GM21390 (cell line): Measurements from ENCODE around the gene KLHL2.
"Not testable (repeated sequence)": the region's sequence is repeated elsewhere in the genome, so short reads cannot be mapped to it uniquely, and the experiment has no call there.

Source experiments
- ATAC-seq: cut with Tn5 transposase; IDR thresholded peaks from one replicate; pipeline ENCODE4 v1.9.1; 2021; ENCODE audit not compliant: unreplicated experiment

Gene KLHL2, protein sequence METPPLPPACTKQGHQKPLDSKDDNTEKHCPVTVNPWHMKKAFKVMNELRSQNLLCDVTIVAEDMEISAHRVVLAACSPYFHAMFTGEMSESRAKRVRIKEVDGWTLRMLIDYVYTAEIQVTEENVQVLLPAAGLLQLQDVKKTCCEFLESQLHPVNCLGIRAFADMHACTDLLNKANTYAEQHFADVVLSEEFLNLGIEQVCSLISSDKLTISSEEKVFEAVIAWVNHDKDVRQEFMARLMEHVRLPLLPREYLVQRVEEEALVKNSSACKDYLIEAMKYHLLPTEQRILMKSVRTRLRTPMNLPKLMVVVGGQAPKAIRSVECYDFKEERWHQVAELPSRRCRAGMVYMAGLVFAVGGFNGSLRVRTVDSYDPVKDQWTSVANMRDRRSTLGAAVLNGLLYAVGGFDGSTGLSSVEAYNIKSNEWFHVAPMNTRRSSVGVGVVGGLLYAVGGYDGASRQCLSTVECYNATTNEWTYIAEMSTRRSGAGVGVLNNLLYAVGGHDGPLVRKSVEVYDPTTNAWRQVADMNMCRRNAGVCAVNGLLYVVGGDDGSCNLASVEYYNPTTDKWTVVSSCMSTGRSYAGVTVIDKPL

DNA sequence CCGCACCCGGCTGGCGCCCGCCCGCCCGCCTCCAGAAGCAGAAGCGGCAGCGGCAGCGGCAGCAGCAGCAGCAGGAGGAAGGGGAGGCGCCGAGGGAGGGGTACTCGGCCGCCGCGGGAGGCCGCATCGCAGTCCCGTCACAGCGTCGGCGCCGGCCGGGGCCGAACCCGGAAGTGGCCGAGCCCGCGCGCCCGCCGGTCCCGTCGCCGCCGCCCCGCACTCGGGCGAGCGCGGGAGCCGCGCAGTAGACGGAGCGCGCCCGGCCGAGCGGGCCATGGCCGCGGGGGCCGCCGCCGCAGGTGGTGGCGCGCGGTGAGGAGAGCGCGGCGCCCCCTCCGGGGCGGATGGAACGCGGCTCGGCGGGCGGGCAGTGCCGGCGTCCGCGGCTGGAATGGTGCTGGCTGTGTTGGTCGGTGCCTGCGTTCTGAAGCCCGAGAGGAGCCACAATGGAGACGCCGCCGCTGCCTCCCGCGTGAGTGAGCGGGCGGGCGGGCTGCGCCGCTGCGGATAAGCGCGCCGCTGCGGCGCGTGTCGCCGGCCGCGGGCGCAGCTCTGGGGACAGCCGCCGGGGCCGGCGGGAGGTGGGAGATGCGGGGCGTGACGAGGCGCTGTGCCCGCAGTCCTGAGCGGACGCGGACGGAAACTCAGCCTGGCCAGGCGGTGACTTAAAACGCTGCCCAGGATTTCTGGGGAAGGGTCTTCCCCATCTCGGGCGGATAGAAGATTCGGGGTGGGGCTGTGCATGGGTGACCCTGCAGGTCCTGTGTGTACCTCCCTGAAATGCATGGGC lies at the start of gene KLHL2:
KLHL2 (plus strand) TSS at position 131 of the 790 bp plus-strand sequence; CDS start at position 447, 316 bp downstream.
- ATAC-seq: peak; percentile 89

- no peak for ATAC-seq
These were observed 48.6 kb upstream of the KLHL2 start for GRCh38 chr4:165158762-165159161.

DNA sequence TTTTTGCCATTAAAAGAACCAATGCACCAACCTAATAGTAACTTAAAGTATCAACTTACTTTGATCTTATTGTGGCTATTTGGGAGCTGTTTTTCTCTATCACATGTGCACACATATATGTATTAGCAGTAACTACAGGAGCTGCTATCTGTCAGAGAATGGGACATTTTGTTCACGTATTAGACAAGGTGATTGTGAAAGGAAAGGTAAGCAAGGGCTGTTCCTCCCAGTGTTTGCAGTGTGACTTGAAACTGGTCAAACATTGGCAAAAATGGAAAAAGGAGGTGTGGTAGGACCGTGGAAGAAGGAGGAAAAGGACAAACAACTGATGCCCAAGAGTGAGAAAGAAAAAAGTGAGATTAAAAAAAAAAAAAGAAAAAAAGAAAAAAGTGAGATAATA lies 43.1 kb upstream of the KLHL2 start:
- no peak for ATAC-seq

DNA sequence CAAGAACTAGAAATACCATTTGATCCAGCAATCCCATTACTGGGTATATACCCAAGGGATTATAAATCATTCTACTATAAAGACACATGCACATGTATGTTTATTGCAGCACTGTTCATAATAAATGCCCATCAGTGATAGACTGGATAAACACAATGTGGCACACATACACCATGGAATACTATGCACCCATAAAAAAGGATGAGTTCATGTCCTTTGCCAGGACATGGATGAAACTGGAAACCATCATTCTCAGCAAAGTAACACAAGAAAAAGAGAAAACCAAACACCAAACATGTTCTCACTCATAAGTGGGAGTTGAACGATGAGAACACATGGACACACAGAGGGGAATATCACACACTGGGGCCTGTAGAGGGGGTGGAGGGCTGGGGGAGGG lies 40.5 kb upstream of the KLHL2 start:
- not testable (repeated sequence) for ATAC-seq

DNA sequence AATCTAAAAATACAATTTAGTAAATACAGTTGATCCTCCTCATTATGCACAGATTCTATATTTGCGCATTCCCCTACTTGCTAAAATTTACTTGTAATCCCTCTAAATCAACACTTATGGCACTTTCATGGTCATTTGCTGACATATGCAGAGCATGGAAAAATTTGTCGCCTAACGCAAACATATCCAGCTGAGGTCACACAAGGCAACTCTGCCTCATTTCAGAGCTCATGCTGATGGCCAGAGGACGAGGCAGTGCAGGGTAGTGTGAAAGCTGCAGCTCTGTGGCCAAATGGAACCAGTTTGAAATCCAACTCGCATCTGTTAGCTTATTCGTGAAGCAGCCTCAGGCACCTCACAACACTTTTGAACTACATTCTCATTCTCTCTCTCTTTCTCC lies 39.7 kb upstream of the KLHL2 start:
- ATAC-seq: no peak

DNA sequence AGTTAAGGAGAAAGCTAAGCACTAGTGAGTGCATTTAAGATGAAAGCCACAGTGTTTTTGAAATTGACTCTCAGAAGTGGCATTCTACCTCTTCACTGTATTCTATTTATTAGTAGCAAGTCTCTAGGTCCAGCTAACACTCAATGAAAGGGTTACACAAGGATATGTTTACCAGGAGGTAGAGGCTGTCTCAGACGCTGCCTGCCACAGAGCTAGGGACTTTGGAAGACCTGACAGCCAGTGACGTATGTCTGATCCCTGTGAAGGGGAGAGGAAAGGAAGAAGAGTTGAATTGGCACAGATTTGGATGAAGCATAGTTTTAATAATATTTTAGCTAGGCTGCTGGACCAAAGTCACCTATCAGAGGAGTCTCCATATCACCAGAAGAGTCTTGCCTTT lies 36.5 kb upstream of the KLHL2 start:
- ATAC-seq: no peak

DNA sequence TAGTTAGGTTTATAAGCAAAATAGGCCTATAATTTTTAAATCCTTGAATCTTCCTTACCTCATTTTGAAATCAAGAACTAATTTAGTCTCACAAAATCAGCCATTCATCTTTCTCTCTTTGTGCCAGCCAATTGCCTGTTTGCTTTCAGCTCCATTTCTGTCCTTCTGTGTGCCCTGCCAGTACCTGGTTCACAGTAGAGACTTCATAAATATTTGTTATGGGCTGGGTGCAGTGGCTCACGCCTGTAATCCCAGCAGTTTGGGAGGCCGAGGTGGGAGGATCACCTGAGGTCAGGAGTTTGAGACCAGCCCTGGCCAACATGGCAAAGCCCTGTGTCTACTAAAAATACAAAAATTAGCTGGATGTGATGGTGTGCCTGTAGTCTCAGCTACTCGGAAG lies 31.9 kb upstream of the KLHL2 start:
- ATAC-seq: not testable (repeated sequence)

- ATAC-seq: no peak
These were observed 31.5 kb upstream of the KLHL2 start for GRCh38 chr4:165175879-165176278.

DNA sequence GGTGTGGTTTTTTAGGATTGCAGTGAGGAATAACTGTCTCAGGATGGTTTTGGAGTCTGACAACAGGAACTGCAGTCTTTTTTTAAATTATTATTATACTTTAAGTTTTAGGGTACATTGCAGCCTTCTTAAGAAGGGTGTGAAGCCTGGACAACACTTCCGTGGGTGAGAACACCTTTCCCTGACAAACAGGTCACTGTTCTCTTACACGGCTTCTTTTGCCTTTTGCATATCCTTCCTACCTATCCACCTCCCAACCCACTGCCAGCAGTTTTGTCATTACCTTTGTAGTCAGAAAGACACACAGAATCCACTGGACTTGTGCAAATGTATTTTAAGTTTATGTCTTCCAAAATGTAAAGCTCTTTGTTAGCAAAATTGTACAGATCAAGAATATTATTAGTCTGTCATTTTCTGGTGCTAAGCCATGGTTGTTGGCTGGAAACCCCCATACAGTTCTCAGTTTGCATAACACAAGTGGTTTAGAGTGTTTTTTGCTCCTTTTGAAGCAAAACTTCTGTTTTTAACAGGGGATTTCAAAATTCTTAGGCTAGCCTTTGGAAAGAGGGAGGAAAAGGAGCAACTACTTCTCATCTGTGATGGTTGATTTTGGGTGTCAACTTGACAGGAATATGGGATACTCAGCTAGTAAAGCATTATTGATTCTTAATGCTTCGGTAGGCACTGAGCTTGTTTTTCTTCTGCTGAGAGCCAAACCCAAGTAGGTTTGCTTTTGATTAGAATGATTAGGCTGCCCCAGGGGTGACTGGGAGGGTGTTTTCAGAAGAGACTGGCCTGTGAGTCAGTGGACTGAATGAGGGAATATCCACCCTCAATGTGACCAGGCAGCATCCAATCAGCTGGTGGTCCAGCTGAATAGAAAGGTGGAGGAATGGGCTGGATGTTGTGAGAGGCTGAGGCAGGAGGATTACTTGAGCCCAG lies 29.4 kb upstream of the KLHL2 start:
- peak; percentile 66 for ATAC-seq

DNA sequence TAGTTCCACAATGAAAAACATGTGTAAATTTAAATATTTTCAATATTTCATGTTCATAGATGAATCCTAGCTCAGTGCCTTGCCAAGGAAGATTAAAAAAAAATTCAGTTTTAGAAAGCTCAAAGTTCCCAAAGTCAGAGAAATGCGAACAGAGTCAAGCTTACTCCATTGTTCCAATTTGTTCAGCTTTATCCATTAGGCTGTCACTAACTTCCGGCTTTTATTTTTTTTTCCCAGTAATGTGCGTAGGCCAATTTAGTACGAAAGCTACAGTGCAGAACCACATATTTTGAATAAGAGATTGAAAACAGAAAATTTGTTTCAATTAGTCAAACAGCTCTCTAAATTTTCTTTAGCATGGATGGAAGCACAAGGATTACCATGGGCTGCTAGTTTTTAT lies 23.1 kb upstream of the KLHL2 start:
- no peak for ATAC-seq

GRCh38 chr4:165184998-165185397 lies 22.4 kb upstream of the KLHL2 start:
- not testable (repeated sequence) for ATAC-seq

GRCh38 chr4:165185448-165185847 lies 21.9 kb upstream of the KLHL2 start:
- ATAC-seq: no peak

DNA sequence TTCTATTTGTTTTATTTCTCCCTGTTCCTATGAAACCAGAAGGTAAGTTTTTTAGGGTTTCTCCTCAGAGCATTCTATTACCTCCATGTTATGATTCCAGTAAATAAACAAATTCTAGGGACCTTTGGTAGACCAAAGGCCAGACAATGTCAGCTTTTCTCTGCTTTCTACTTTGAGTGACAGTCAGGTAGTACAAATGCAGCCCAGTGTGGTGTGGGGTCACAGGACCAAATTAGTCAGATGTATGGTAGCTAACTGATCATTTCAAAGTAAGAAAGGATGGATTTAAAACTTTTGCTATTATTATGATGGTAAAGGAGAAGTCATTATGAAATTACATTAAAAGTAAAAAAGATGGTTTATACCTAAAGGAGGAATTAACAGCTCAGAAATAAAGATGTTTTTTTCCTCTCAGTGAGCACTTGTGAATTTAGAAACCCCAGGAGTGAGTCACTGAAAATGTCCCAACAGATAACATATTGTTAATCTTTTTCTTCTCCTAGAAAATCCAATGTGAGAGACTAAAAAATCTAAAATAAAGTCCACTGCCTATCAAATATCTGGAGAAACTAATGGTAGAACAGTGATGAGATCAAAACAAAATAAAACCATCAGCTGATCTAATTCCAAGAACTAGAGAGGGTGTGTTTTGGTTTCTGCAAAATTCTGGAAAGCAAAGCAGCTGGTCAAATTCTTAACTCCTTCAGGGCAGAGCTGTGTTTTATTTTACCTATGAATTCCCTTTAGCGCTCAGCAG lies 16.6 kb upstream of the KLHL2 start:
- no peak for ATAC-seq

- ATAC-seq: no peak
These were observed 16.1 kb upstream of the KLHL2 start for GRCh38 chr4:165191348-165191656.

DNA sequence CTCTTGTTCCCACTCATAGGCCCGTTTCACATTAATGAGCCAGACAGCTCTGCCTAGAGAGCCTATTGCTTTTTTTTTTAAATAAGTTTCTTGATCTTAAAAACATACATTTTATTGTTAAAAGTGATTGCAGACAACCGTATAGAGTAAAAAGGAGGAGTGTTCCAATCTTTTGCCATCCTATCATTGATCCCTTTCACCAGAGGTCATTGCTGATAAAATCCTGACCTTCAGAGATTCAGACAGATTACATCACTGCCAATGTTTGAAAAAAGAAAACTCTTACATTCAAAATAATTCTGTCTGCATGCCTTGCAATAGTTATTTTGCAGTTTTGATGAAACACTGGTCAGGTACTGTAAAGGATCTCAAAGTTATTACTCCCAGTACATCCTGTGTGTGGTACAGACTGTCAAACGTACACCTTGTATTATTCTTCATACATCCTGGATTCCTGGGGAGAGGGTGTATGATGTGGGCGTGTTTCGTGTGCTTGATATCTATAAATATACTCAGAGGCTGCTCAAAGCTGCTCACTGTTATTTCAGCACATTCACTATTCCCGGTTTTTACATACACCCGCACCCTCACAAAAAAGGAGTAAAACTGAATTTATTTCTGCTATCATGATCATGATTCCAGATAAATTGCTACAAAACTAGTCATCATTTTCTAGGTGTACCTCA lies 15.4 kb upstream of the KLHL2 start:
- ATAC-seq: no peak

DNA sequence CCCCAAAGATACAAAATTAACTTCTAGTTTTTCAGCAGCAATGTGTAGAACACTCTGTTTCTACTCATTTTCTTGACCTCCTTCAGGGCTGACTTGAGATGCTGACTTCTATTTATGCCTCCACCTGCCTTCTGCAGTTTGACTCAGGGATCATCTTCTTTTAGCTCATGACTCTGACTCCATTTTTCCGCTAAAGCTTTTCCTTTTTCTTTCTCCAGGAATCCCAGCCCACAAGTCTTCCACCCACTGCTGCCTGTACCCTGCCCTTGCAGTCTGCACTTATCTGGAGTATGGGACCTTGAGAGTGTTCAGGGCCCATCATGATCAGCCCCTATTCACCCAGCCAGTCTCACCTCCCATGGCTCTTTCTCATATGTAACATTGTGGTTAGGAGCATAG lies 14.9 kb upstream of the KLHL2 start:
- no peak for ATAC-seq

GRCh38 chr4:165192956-165193355 lies 14.4 kb upstream of the KLHL2 start:
- no peak for ATAC-seq

DNA sequence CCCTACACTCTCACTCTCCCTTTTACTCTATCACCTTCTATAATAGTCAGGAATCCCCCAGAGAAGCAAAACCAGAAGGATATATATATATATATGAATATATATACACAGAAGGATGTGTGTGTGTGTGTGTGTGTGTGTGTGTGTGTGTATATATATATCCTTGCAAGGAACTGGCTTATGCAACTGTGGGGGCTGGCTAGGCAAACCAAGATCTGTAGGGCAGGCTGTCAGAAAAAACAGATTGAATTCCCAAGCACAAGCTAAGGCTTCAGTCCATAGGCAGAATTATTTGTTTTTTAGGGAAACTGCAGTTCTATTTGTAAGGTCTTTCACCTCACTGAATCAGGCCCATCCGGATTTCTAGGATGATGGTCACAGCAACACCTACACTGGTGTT lies 13.0 kb upstream of the KLHL2 start:
- ATAC-seq: no peak

GRCh38 chr4:165198329-165198728 lies 9.0 kb upstream of the KLHL2 start:
- ATAC-seq: no peak

DNA sequence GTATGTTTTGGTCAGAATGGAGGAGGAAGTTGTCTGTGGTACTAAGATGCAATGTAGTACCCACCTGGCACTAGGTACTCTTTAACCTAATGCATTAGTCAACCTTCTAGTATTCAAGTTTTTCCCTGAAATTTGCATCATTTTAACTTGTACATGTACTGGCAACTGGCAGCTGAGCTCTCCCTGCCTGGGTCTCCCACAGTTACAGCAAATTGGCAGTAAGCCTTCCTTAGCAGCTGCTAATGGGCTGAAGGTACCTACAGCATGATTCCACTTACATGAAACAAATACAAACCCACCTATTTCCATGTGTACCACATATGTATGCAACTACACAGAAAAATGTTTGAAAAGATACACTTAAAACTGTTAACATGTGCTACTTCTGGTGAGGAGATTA lies 8.1 kb upstream of the KLHL2 start:
- ATAC-seq: no peak
